Activated naive CD8-positive, alpha-beta T cell treated with anti-CD3 and anti-CD28 coated beads, Interleukin-2, amount 50 U/mL, for 16 hours (primary cell): ENCODE results near the gene TNS1.

ENCODE experiments used
- DNase-seq: peaks from one replicate; pipeline ENCODE4 v3.0.0-alpha.2; 2020; ENCODE audit warnings: low read depth, low spot score

The TNS1 gene

GRCh38 chr2:217851191-217852020, 151.4 kb downstream of the TNS1 start:
- no peak for DNase-seq

GRCh38 chr2:217849154-217849975, 153.4 kb downstream of the TNS1 start:
- DNase-seq, result no peak

GRCh38 chr2:217848351-217848957, 154.3 kb downstream of the TNS1 start:
- no peak for DNase-seq

GRCh38 chr2:217847552-217848350, 155.0 kb downstream of the TNS1 start:
- DNase-seq, result no peak

- DNase-seq, result no peak
These were observed 155.7 kb downstream of the TNS1 start for GRCh38 chr2:217847115-217847514.

- DNase-seq, result no peak
These were observed 156.5 kb downstream of the TNS1 start for GRCh38 chr2:217846321-217846743.

GRCh38 chr2:217845301-217845700, 157.5 kb downstream of the TNS1 start:
- DNase-seq, result no peak

GRCh38 chr2:217844696-217845095, 158.1 kb downstream of the TNS1 start:
- DNase-seq, result no peak

GRCh38 chr2:217843324-217843723, 159.5 kb downstream of the TNS1 start:
- DNase-seq, result no peak

- no peak for DNase-seq
These were observed 160.8 kb downstream of the TNS1 start for GRCh38 chr2:217842017-217842416.

GRCh38 chr2:217840522-217840921, 162.3 kb downstream of the TNS1 start:
- DNase-seq, result no peak

GRCh38 chr2:217839750-217840107, 163.1 kb downstream of the TNS1 start:
- DNase-seq, result no peak

- DNase-seq, result no peak
These were observed 163.6 kb downstream of the TNS1 start for GRCh38 chr2:217839073-217839749.

- DNase-seq, result no peak
These were observed 164.4 kb downstream of the TNS1 start for GRCh38 chr2:217838409-217838831.

GRCh38 chr2:217837530-217837929, 165.3 kb downstream of the TNS1 start:
- no peak for DNase-seq

- no peak for DNase-seq
These were observed 165.8 kb downstream of the TNS1 start for GRCh38 chr2:217836901-217837491.

GRCh38 chr2:217835931-217836891, 166.6 kb downstream of the TNS1 start:
- DNase-seq, result no peak

- no peak for DNase-seq
These were observed 167.9 kb downstream of the TNS1 start for GRCh38 chr2:217834744-217835513.
